ENCODE results near the gene PEX26.
"Not testable (repeated sequence)": the region's sequence is repeated elsewhere in the genome, so short reads cannot be mapped to it uniquely, and the experiment has no call there.

The PEX26 gene

GRCh38 chr22:18077639-18078328 is at the start of gene PEX26:
Gene PEX26, plus strand, starts transcription at chr22:18077990. Its CDS starts 387 bp downstream, at chr22:18078377.
- DNase-seq = peak; percentile 96

- no peak for DNase-seq
Measured at GRCh38 chr22:18028817-18029527, 48.8 kb upstream of the PEX26 start.

DNA sequence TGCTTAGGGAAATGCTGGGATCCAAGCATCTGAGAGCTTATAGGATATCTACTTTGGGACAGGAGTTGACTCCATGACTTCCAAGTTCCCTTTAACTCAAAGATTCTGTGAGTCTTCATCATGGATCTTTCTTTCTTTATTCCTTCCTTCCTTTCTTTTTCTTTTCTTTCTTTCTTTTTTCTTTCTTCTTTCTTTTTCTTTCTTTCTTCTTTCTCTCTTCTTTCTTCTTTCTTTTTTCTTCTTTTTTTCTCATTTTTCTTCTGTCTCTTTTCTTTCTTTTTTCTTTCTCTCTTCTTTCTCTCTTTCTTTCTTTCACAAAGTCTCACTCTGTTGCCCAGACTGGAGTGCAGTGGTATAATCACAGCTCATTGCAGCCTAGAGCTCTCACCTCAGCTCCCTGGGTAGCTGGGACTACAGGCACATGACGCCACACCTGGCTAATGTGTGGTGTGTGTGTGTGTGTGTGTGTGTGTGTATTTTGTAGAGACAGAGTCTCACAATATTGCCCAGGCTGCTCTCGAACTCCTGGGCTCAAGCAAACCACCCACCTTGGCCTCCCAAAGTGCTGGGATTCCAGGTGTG is 48.0 kb upstream of the PEX26 start:
- DNase-seq = no peak

GRCh38 chr22:18031695-18032454 is 45.9 kb upstream of the PEX26 start:
- DNase-seq = no peak

- no peak for DNase-seq
Measured at GRCh38 chr22:18032455-18033101, 45.2 kb upstream of the PEX26 start.

DNA sequence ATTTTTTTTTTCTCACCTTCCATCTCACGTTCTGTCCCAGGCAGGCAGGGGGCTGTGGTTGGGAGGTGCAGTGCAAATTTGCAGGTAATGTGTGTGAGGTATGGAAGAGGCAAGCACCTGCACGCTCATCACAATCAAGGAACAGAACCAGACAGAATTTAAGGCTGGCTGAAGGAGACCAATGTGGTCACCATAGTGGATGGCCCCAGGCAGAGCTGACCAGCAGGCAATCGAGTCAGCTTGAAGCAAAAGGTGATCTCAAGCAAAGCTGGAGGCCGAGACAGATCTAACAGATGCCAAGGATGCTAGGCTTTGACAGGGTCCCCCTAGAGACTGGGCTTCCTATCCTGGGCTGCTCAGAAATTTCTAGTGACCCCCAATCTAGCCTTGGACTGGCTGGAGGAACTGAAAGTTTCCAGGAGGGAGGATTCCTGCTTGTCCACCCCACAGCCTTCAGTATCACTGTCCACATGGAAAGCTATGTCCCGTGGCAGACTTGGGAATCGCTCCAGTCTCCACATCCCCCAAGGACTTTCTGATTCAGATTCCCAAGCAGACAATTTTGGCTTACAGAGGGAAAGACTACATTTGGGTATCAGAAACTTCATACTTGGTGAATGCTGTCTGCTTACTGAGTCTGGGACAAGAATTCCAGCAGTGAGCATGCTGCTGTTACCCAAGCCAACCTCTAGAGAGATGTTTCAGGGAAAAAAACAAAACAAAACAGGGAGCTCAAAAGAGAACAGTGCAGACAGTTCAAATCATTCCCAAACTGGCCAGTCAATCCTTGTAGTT is 44.4 kb upstream of the PEX26 start:
- no peak for DNase-seq

DNA sequence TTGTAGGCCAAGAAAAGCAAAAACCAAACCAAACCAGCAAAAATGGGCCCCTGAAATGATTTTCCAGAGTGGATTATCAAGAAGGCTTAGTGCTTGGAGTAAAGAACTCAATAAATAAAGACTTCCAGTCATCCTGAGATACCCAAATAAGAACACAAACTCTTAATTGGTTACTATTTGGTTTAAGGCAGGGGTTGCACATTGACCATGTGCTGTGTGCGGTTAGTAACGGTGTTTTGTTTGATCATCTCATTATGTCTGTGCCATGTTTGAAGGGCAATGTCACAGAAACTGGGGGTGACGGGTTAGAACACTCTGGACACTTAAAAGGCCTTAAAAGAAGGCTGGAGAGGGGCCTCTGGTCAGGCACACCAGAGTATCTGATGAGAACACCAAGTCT is 43.7 kb upstream of the PEX26 start:
- DNase-seq = no peak

- no peak for DNase-seq
Measured at GRCh38 chr22:18035751-18036150, 42.0 kb upstream of the PEX26 start.

DNA sequence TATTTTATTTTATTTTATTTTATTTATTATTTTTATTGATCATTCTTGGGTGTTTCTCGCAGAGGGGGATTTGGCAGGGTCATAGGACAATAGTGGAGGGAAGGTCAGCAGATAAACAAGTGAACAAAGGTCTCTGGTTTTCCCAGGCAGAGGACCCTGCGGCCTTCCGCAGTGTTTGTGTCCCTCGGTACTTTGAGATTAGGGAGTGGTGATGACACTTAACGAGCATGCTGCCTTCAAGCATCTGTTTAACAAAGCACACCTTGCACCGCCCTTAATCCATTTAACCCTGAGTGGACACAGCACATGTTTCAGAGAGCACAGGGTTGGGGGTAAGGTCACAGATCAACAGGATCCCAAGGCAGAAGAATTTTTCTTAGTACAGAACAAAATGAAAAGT is 36.9 kb upstream of the PEX26 start:
- not testable (repeated sequence) for DNase-seq

- no peak for DNase-seq
Measured at GRCh38 chr22:18042685-18043084, 35.1 kb upstream of the PEX26 start.

DNA sequence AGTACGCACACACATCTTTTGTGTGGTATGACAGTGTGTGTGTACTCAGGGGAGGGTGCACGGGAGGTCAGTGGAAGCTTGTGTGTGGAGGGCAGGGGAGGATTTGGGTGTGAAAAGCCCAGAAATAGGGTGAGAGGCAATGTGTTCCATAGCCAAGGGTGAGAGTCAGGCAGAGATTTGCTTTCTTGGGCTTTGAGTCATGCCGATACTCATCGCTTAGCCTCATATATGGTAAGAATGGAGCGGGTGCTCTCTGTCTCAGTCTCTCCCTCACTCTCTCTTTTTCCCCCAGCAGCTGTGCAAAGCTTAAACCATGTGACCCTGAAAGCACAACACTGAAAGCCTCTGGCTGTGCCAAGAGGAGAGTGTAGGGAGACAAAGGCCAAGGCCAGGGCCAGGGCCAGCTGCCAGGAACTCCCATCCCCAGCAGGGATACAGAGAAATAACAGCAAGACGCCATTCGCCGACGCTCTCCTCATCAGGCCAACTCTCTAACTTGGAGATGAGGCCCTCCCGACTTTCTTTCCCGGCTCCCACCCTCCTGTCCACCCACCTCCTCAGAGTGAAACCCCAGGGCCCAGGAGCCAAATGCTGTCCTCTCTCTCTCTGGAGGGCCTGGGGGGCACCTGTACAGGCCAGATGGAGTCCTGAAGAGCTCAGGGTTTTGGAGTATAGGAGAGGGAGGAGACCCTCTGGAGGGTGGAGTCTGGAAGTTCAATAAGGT is 33.1 kb upstream of the PEX26 start:
- no peak for DNase-seq

- no peak for DNase-seq
Measured at GRCh38 chr22:18045794-18046193, 32.0 kb upstream of the PEX26 start.

DNA sequence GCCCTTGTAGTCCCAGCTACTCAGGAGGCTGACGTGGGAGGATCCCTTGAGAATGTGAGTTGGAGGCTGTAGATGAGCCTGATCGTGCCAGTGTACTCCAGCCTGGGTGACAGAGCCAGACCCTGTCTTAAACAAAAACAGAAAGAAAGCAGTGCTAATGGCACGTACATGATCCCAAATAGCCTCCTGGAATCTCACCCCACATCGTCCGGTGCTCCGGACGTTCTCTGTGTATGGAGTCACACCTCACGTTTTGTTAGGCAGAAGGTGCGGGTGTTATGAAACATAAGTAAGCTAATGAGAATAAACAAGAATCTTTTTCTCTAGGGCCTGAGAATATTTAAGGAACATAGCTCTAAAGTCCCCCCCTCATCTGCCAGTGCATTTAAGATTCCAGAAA is 29.7 kb upstream of the PEX26 start:
- no peak for DNase-seq

- DNase-seq = no peak
Measured at GRCh38 chr22:18048441-18048898, 29.3 kb upstream of the PEX26 start.

- no peak for DNase-seq
Measured at GRCh38 chr22:18050065-18050464, 27.7 kb upstream of the PEX26 start.

DNA sequence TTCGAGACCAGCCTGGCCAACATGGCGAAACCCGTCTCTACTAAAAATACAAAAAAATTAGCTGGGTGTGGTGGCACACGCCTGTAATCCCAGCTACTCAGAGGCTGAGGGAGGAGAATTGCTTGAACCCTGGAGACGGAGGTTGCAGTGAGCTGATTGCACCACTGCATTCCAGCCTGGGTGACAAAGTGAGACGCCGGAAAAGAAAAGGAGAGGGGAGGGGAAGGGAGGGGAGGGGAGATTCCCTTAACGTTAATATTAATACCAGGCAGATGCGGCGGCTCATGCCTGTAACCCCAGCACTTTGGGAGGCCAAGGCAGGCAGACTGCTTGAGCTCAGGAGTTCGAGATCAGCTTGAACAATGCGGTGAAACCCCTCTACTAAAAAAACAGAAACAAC is 26.7 kb upstream of the PEX26 start:
- DNase-seq = not testable (repeated sequence)

DNA sequence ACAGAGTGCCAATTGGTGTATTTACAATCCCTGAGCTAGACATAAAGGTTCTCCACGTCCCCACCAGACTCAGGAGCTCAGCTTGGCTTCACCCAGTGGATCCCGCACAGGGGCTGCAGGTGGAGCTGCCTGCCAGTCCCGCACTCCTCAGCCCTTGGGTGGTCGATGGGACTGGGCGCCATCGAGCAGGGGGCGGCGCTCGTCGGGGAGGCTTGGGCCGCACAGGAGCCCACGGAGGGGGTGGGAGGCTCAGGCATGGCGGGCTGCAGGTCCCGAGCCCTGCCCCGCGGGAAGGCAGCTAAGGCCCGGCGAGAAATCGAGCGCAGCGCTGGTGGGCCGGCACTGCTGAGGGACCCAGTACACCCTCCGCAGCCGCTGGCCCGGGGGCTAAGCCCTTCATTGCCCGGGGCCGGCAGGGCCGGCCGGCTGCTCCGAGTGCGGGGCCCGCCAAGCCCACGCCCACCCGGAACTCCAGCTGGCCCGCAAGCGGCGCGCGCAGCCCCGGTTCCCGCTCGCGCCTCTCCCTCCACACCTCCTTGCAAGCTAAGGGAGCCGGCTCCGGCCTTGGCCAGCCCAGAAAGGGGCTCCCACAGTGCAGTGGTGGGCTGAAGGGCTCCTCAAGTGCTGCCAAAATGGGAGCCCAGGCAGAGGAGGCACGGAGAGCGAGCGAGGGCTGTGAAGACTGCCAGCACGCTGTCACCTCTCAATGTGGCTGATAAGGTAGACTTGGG is 24.4 kb upstream of the PEX26 start:
- not testable (repeated sequence) for DNase-seq

GRCh38 chr22:18055619-18056160 is 22.1 kb upstream of the PEX26 start:
- DNase-seq = no peak

DNA sequence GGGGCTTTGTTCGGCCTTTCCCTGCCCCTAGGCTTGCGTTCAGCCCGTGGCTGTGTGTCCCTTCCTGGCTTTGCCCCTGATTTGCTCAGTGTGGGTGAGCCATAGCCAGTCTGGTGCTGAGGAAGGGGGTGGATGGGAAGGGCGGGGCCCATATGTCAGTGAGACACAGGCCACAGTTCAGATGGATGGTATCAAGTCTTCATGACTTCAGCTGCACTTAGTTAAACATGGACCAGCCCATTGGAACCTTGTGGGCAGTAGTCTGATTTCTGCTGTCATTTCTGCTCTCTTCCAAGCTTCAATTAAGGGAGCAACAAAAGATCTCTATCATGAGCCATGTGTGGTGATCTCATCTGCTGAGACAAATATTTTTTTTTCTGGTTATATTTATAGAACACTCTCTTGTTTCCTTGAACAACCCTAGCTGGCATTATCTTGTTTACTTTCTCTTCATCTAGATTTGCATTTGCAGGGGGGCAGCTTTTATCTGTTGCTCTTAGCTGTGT is 21.6 kb upstream of the PEX26 start:
- DNase-seq = no peak

Measured in activated naive CD4-positive, alpha-beta T cell treated with Interleukin-2 at 50 U/mL for 16 hours (primary cell).